ENCODE data around the gene NMNAT3. TPM values are rescaled to one million over a fixed set of nuclear protein-coding genes. Genes with fewer than 3 reads are reported as not detected.

NMNAT3 gene
- total and polyA plus RNA-seq, 5 donors from 2014 or later = 1.5 to 5.7 (median 2.8) TPM

- H3K36me3 ChIP-seq (ENCODE audit: control insufficient read depth, insufficient read depth, low read length) = no peaks in the 10 kb centered on the region
- peaks cover 6% of the 10 kb centered on the region for H3K27me3 ChIP-seq (ENCODE audit: control insufficient read depth, insufficient read depth, low read length)
- DNase-seq (no peak), ATAC-seq (ENCODE audit: low read depth in 2 of 2) (no peak)
- H3K27ac Mint-ChIP-seq = no peak overlapping the region
- peaks cover 0 to 15% (median under 1%) of the 10 kb centered on the region in 4 donors for H3K4me1 Mint-ChIP-seq
- H3K9me3 Mint-ChIP-seq = peaks cover 0 to 1% (median 0%) of the 10 kb centered on the region in 7 donors
- no peak overlapping the region for H3K27ac ChIP-seq (ENCODE audit: insufficient read depth, low read length, poor library complexity, severe bottlenecking)
- no peak overlapping the region for H3K4me3 ChIP-seq (ENCODE audit: low read depth, low read length)
- H3K9me3 ChIP-seq (ENCODE audit: control insufficient read depth in 2 of 2, low read length in 2 of 2) = no peaks in the 10 kb centered on the region
- H3K27me3 Mint-ChIP-seq = peaks cover 17% of the 10 kb centered on the region
- H3K4me1 ChIP-seq (ENCODE audit: control insufficient read depth, insufficient read depth, low read length, poor library complexity, severe bottlenecking) = peaks cover 7% of the 10 kb centered on the region
- no peak overlapping the region for H3K4me3 Mint-ChIP-seq
- no peaks in the 10 kb centered on the region for H3K36me3 Mint-ChIP-seq
Observed at GRCh38 chr3:139674571-139675260, 3.1 kb downstream of the NMNAT3 start.

- no peak for ATAC-seq (ENCODE audit: low read depth in 2 of 2)
- DNase-seq = no peak
Observed at GRCh38 chr3:139672884-139673283, 4.9 kb downstream of the NMNAT3 start.

GRCh38 chr3:139671863-139672646 is 5.7 kb downstream of the NMNAT3 start:
- no peak overlapping the region for H3K27ac ChIP-seq (ENCODE audit: insufficient read depth, low read length, poor library complexity, severe bottlenecking)
- no peaks in the 10 kb centered on the region for H3K36me3 ChIP-seq (ENCODE audit: control insufficient read depth, insufficient read depth, low read length)
- no peak overlapping the region for H3K4me3 ChIP-seq (ENCODE audit: low read depth, low read length)
- Mint-ChIP-seq H3K36me3 (no peaks in the 10 kb centered on the region), H3K27ac (no peak overlapping the region), H3K9me3 (no peaks in the 10 kb centered on the region), H3K27me3 (peaks cover 11% of the 10 kb centered on the region), H3K4me3 (no peak overlapping the region), H3K4me1 (peaks cover 0 to 9% (median 0%) of the 10 kb centered on the region in 4 donors)
- no peaks in the 10 kb centered on the region for H3K9me3 ChIP-seq (ENCODE audit: control insufficient read depth in 2 of 2, low read length in 2 of 2)
- H3K4me1 ChIP-seq (ENCODE audit: control insufficient read depth, insufficient read depth, low read length, poor library complexity, severe bottlenecking) = peaks cover 1% of the 10 kb centered on the region
- DNase-seq (no peak), ATAC-seq (ENCODE audit: low read depth in 2 of 2) (no peak)
- no peaks in the 10 kb centered on the region for H3K27me3 ChIP-seq (ENCODE audit: control insufficient read depth, insufficient read depth, low read length)

More at GRCh38 chr3:139672884-139673283, 4.9 kb downstream of the NMNAT3 start:
- Histone ChIP-seq H3K4me1 (ENCODE audit: control insufficient read depth, insufficient read depth, low read length, poor library complexity, severe bottlenecking) (peaks cover 7% of the 10 kb centered on the region), H3K27me3 (ENCODE audit: control insufficient read depth, insufficient read depth, low read length) (no peaks in the 10 kb centered on the region), H3K27ac (ENCODE audit: insufficient read depth, low read length, poor library complexity, severe bottlenecking) (no peak overlapping the region), H3K4me3 (ENCODE audit: low read depth, low read length) (no peak overlapping the region), H3K9me3 (ENCODE audit: control insufficient read depth in 2 of 2, low read length in 2 of 2) (no peaks in the 10 kb centered on the region), H3K36me3 (ENCODE audit: control insufficient read depth, insufficient read depth, low read length) (no peaks in the 10 kb centered on the region)
- peaks cover 0 to 11% (median 0%) of the 10 kb centered on the region in 4 donors for H3K4me1 Mint-ChIP-seq
- no peaks in the 10 kb centered on the region for H3K36me3 Mint-ChIP-seq
- no peak overlapping the region for H3K27ac Mint-ChIP-seq
- H3K27me3 Mint-ChIP-seq = peaks cover 11% of the 10 kb centered on the region
- H3K9me3 Mint-ChIP-seq = no peaks in the 10 kb centered on the region
- H3K4me3 Mint-ChIP-seq = no peak overlapping the region

- Mint-ChIP-seq H3K36me3 (no peaks in the 10 kb centered on the region), H3K27me3 (peaks cover 11% of the 10 kb centered on the region), H3K4me1 (peaks cover 0 to 2% (median 0%) of the 10 kb centered on the region in 4 donors), H3K4me3 (no peak overlapping the region), H3K27ac (no peak overlapping the region), H3K9me3 (no peaks in the 10 kb centered on the region)
- no peak for ATAC-seq (ENCODE audit: low read depth in 2 of 2)
- no peaks in the 10 kb centered on the region for H3K36me3 ChIP-seq (ENCODE audit: control insufficient read depth, insufficient read depth, low read length)
- H3K4me3 ChIP-seq (ENCODE audit: low read depth, low read length) = no peak overlapping the region
- no peak overlapping the region for H3K27ac ChIP-seq (ENCODE audit: insufficient read depth, low read length, poor library complexity, severe bottlenecking)
- DNase-seq = no peak
- no peaks in the 10 kb centered on the region for H3K27me3 ChIP-seq (ENCODE audit: control insufficient read depth, insufficient read depth, low read length)
- no peaks in the 10 kb centered on the region for H3K4me1 ChIP-seq (ENCODE audit: control insufficient read depth, insufficient read depth, low read length, poor library complexity, severe bottlenecking)
- no peaks in the 10 kb centered on the region for H3K9me3 ChIP-seq (ENCODE audit: control insufficient read depth in 2 of 2, low read length in 2 of 2)
Observed at GRCh38 chr3:139671107-139671506, 6.7 kb downstream of the NMNAT3 start.

- H3K4me3 Mint-ChIP-seq = no peak overlapping the region
Observed at GRCh38 chr3:139670196-139670595, 7.6 kb downstream of the NMNAT3 start.

GRCh38 chr3:139668332-139668731 is 9.4 kb downstream of the NMNAT3 start:
- Histone ChIP-seq H3K27ac (ENCODE audit: insufficient read depth, low read length, poor library complexity, severe bottlenecking) (no peak overlapping the region), H3K4me1 (ENCODE audit: control insufficient read depth, insufficient read depth, low read length, poor library complexity, severe bottlenecking) (no peaks in the 10 kb centered on the region), H3K4me3 (ENCODE audit: low read depth, low read length) (no peak overlapping the region), H3K9me3 (ENCODE audit: control insufficient read depth in 2 of 2, low read length in 2 of 2) (no peaks in the 10 kb centered on the region), H3K36me3 (ENCODE audit: control insufficient read depth, insufficient read depth, low read length) (no peaks in the 10 kb centered on the region), H3K27me3 (ENCODE audit: control insufficient read depth, insufficient read depth, low read length) (no peaks in the 10 kb centered on the region)
- no peak for DNase-seq
- no peaks in the 10 kb centered on the region for H3K36me3 Mint-ChIP-seq
- peaks cover 0 to 2% (median 0%) of the 10 kb centered on the region in 7 donors for H3K9me3 Mint-ChIP-seq
- no peak for ATAC-seq (ENCODE audit: low read depth in 2 of 2)
- H3K4me3 Mint-ChIP-seq = no peak overlapping the region
- no peaks in the 10 kb centered on the region for H3K4me1 Mint-ChIP-seq
- no peak overlapping the region for H3K27ac Mint-ChIP-seq
- H3K27me3 Mint-ChIP-seq = peaks cover 4% of the 10 kb centered on the region

More at GRCh38 chr3:139670196-139670595, 7.6 kb downstream of the NMNAT3 start:
- Mint-ChIP-seq H3K27me3 (peaks cover 7% of the 10 kb centered on the region), H3K4me1 (no peaks in the 10 kb centered on the region), H3K36me3 (no peaks in the 10 kb centered on the region), H3K9me3 (peaks cover 0 to 2% (median 0%) of the 10 kb centered on the region in 7 donors), H3K27ac (no peak overlapping the region)
- H3K4me3 ChIP-seq (ENCODE audit: low read depth, low read length) = no peak overlapping the region
- H3K27ac ChIP-seq (ENCODE audit: insufficient read depth, low read length, poor library complexity, severe bottlenecking) = no peak overlapping the region
- no peak for DNase-seq
- no peaks in the 10 kb centered on the region for H3K4me1 ChIP-seq (ENCODE audit: control insufficient read depth, insufficient read depth, low read length, poor library complexity, severe bottlenecking)
- ATAC-seq (ENCODE audit: low read depth in 2 of 2) = no peak
- H3K9me3 ChIP-seq (ENCODE audit: control insufficient read depth in 2 of 2, low read length in 2 of 2) = no peaks in the 10 kb centered on the region
- no peaks in the 10 kb centered on the region for H3K36me3 ChIP-seq (ENCODE audit: control insufficient read depth, insufficient read depth, low read length)
- H3K27me3 ChIP-seq (ENCODE audit: control insufficient read depth, insufficient read depth, low read length) = no peaks in the 10 kb centered on the region

GRCh38 chr3:139664958-139665357 is 12.8 kb downstream of the NMNAT3 start:
- no peaks in the 10 kb centered on the region for H3K9me3 ChIP-seq (ENCODE audit: control insufficient read depth in 2 of 2, low read length in 2 of 2)
- Mint-ChIP-seq H3K4me3 (no peak overlapping the region), H3K36me3 (no peaks in the 10 kb centered on the region), H3K27me3 (no peaks in the 10 kb centered on the region), H3K9me3 (peaks cover 0 to 2% (median 0%) of the 10 kb centered on the region in 7 donors), H3K27ac (no peak overlapping the region), H3K4me1 (no peaks in the 10 kb centered on the region)
- no peaks in the 10 kb centered on the region for H3K4me1 ChIP-seq (ENCODE audit: control insufficient read depth, insufficient read depth, low read length, poor library complexity, severe bottlenecking)
- no peaks in the 10 kb centered on the region for H3K27me3 ChIP-seq (ENCODE audit: control insufficient read depth, insufficient read depth, low read length)
- H3K27ac ChIP-seq (ENCODE audit: insufficient read depth, low read length, poor library complexity, severe bottlenecking) = no peak overlapping the region
- H3K4me3 ChIP-seq (ENCODE audit: low read depth, low read length) = no peak overlapping the region
- no peak for DNase-seq
- no peak for ATAC-seq (ENCODE audit: low read depth in 2 of 2)
- H3K36me3 ChIP-seq (ENCODE audit: control insufficient read depth, insufficient read depth, low read length) = no peaks in the 10 kb centered on the region

All from CD4-positive, CD25-positive, alpha-beta regulatory T cell (primary cell).